Kidney (tissue), 14 donors: Measurements from ENCODE around the gene SH3PXD2B. TPM values are rescaled to one million over a fixed set of nuclear protein-coding genes. Genes with fewer than 3 reads are reported as not detected.
"Not testable (repeated sequence)": the region's sequence is repeated elsewhere in the genome, so short reads cannot be mapped to it uniquely, and the experiment has no call there.

Experiments used
- DNase-seq, 5 donors: peaks; one replicate each; pipeline ENCODE4 v3.0.0-alpha.2; 2013 to 2020
- FAIRE-seq: peaks from 2 replicates; lab custom pipeline; 2012; peaks lifted over from hg19 to GRCh38; lab: Jason Lieb, UNC
- H3K27ac ChIP-seq, 2 donors: one replicate each; pipeline ENCODE4 v1.7.0; 2013; ENCODE audit warnings: low read depth in 2 of 2, low read length in 2 of 2, inconsistent platforms in 1 of 2
- H3K27me3 ChIP-seq: one replicate; pipeline ENCODE4 v1.7.1; 2013; ENCODE audit warnings: low read length, inconsistent platforms; ENCODE audit not compliant: control insufficient read depth, insufficient read depth
- H3K36me3 ChIP-seq, 3 donors: one replicate each; pipeline versions ENCODE4 v1.7.0 to v1.7.1; 2013; ENCODE audit warnings: low read length in 3 of 3, control low read depth in 1 of 3, inconsistent platforms in 1 of 3; ENCODE audit not compliant: insufficient read depth in 3 of 3, control insufficient read depth in 2 of 3
- H3K4me1 ChIP-seq, 3 donors: one replicate each; pipeline versions ENCODE4 v1.7.0 to v1.7.1; 2013; ENCODE audit warnings: low read length in 3 of 3, inconsistent platforms in 1 of 3, low read depth in 1 of 3; ENCODE audit not compliant: control insufficient read depth in 2 of 3, insufficient read depth in 2 of 3
- H3K4me3 ChIP-seq, 3 donors: one replicate each; pipeline versions ENCODE4 v1.7.0 to v1.8.1; 2013; ENCODE audit warnings: low read length in 3 of 3, control low read depth in 1 of 3, inconsistent platforms in 1 of 3
- H3K9ac ChIP-seq, 3 donors: one replicate each; pipeline versions ENCODE4 v1.7.0 to v1.7.1; 2013; ENCODE audit warnings: low read length in 3 of 3, control low read depth in 1 of 3, inconsistent platforms in 1 of 3
- H3K9me3 ChIP-seq, 3 donors: one replicate each; pipeline versions ENCODE4 v1.7.0 to v1.7.1; 2013; ENCODE audit warnings: low read length in 3 of 3, control low read depth in 1 of 3, inconsistent platforms in 1 of 3; ENCODE audit not compliant: control insufficient read depth in 2 of 3, insufficient read depth in 1 of 3
- CTCF ChIP-seq: IDR thresholded peaks from 3 replicates; pipeline ENCODE4 v1.5.1; 2012; ENCODE audit warnings: mild to moderate bottlenecking, moderate library complexity, borderline replicate concordance; ENCODE audit not compliant: insufficient read depth; ENCODE audit errors: extremely low read depth
- intact Hi-C: fragments of 100-400 bp; cut with DNase I; formaldehyde crosslinking; loops from one replicate; pipeline ENCODE4 v1.11.1; 2022
- polyA plus RNA-seq: library from polyadenylated mRNA; stranded (reverse); fragments of 350-450 nt; fragmentation: Illumina TruSeq; extraction: RNeasy Lipid Tissue Mini Kit (QIAGEN cat#74804); gene quantifications from one replicate; pipeline ENCODE4 v1.2.3, GENCODE V29; 2014; ENCODE audit warnings: low read depth, low replicate concordance; ENCODE audit not compliant: insufficient read depth
- total RNA-seq: library from RNA; stranded (reverse); fragmentation: NEBNext Ultra II Directional; extraction: Animal tissue kit (Norgen Biotek cat#: 25700); gene quantifications from one replicate; pipeline ENCODE4 v1.2.1, GENCODE V29; 2021
- donor health status: control.
- donor health status: control.
- donor health status: control.
- donor health status: control.
- donor health status: control.
- donor health status: DM: yes; HTN: yes; CAD: no.
- donor health status: Normal renal cell carcinoma (clear cell type).

The SH3PXD2B gene
- total and polyA plus RNA-seq, 2 donors from 2014 or later = 3.1 to 22.8 TPM

DNA sequence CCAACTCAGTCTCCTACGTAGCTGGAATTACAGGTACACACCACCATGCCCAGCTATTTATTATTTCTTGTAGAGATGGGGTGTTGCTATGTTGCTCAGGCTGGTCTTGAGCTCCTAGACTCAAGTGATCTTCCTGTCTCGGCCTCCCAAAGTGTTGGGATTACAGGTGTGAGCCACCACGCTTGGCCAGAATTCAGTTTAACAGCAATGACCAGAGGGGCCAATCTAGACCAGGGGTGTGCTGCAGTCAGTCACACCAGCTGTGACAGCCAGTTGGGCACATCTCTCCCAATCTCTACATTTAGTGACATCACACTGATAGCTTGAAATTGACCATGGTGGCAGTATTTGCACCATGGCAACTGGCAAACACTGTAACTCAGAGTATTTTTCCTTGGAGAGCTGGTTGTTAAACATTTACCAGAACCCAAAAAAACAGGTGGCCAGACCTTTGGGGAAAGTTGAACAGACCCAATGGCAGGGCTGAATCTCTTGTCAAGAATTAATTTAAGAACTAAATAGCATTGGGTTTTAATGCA lies 103.0 kb downstream of the SH3PXD2B start:
- H3K27me3 ChIP-seq = peaks cover 2% of the 10 kb centered on the region
- DNase-seq = no peak
- TF ChIP-seq CTCF = no peak
- H3K9ac ChIP-seq = no peak overlapping the region
- H3K4me3 ChIP-seq = no peak overlapping the region
- intact Hi-C loops = no loop called here
- no peaks in the 10 kb centered on the region for H3K9me3 ChIP-seq
- peaks cover 0 to 3% (median 3%) of the 10 kb centered on the region in 3 donors for H3K36me3 ChIP-seq
- no peak overlapping the region for H3K27ac ChIP-seq
- no peak for FAIRE-seq
- no peaks in the 10 kb centered on the region for H3K4me1 ChIP-seq

GRCh38 chr5:172350212-172351181 lies 103.8 kb downstream of the SH3PXD2B start:
- no peak overlapping the region for H3K27ac ChIP-seq
- intact Hi-C loops = no loop called here
- no peak for FAIRE-seq
- DNase-seq = peak in 1 of 5 donors; percentile 72
- no peaks in the 10 kb centered on the region for H3K4me1 ChIP-seq
- H3K36me3 ChIP-seq = peaks cover 0 to 3% (median 3%) of the 10 kb centered on the region in 3 donors
- no peaks in the 10 kb centered on the region for H3K9me3 ChIP-seq
- no peak overlapping the region for H3K4me3 ChIP-seq
- TF ChIP-seq CTCF = no peak
- no peaks in the 10 kb centered on the region for H3K27me3 ChIP-seq
- H3K9ac ChIP-seq = no peak overlapping the region

DNA sequence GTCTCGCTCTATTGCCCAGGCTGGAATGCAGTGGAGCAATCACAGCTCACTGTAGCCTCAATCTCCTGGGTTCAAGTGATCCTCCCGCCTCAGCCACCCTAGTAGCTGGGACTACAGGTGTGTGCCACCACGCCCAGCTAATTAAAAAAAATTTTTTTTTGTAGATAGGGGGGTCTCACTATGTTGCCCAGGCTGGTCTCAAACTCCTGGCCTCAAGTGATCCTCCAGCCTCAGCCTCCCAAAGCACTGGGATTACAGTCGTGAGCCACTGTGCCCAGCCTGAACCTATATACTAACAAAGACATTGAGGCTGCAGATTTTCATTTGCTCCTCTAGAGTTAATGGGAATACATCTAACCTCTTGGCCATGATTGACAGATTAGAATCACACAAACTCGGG lies 105.6 kb downstream of the SH3PXD2B start:
- FAIRE-seq, H3K4me3 ChIP-seq, H3K36me3 ChIP-seq, H3K27me3 ChIP-seq, H3K27ac ChIP-seq, DNase-seq, H3K9ac ChIP-seq, intact Hi-C loops, H3K4me1 ChIP-seq, H3K9me3 ChIP-seq: not testable (repeated sequence)

DNA sequence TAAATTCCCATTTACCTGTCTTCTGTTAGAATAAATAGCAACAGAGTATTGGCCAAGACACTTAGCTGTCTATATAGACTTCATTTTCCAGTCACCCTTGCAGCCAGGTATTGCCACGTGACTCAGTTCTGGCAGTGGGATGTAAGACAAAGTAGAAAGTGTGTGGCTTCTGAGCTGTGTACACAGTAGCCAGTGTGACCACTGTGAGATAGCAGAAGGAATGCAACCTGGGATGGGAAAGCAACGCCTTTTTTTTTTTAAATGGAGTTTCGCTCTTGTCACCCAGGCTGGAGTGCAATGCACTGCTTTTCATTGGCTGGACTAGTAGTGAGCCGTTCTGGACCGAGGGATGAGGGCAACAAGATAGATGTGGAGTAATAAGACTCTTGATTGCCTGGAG lies 106.2 kb downstream of the SH3PXD2B start:
- Histone ChIP-seq H3K4me3 (no peak overlapping the region), H3K36me3 (peaks cover 0 to 3% (median 3%) of the 10 kb centered on the region in 3 donors), H3K4me1 (no peaks in the 10 kb centered on the region), H3K27me3 (no peaks in the 10 kb centered on the region), H3K9me3 (no peaks in the 10 kb centered on the region), H3K27ac (no peak overlapping the region), H3K9ac (no peak overlapping the region)
- intact Hi-C loops = no loop called here
- TF ChIP-seq CTCF = no peak
- FAIRE-seq (no peak), DNase-seq (no peak)
